ENCODE results near the gene ART1.
"Not testable (repeated sequence)": the region's sequence is repeated elsewhere in the genome, so short reads cannot be mapped to it uniquely, and the experiment has no call there.

ART1 gene

GRCh38 chr11:3644817-3645235, at the start of gene ART1:
TSS of gene ART1 (plus strand) at chr11:3645128. CDS start at chr11:3659214, 14,086 bp downstream.
- no peak for DNase-seq (ENCODE audit: low spot score)

DNA sequence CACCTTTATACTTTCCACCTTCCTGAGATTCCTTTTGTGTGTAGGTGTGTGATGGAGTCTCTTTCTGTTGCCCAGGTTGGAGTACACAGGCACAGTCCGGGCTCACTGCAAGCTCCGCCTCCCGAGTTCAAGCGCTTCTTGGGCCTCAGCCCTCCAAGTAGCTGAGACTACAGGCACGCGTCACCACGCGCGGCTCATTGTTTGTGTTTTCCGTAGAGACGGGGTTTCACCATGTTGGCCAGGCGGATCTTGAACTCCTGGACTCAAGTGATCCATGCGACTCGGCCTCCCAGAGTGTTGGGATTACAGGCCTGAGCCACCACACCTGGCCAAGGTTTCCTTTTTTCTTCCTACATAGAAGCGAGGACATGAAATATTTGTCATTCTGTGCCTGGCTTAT, 47.2 kb upstream of the ART1 start:
- DNase-seq (ENCODE audit: low spot score), result not testable (repeated sequence)

DNA sequence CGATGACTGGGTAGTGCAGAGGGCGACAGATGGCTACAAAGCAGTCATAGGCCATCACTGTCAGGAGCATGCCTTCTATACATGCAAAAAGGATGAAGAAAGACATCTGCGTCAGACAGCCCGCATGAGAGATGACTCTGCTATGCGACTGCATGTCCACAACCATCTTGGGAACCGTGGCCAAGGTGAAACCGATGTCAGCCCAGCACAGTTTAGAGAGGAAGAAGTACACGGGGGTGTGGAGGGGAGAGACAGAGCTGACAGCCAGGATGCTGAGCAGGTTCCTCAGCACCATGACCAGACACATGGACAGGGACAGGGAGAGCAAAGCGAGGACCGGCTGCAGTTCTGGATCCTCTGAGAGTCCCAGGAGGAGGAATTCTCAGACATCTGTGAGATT, 44.7 kb upstream of the ART1 start:
- DNase-seq (ENCODE audit: low spot score), result not testable (repeated sequence)

DNA sequence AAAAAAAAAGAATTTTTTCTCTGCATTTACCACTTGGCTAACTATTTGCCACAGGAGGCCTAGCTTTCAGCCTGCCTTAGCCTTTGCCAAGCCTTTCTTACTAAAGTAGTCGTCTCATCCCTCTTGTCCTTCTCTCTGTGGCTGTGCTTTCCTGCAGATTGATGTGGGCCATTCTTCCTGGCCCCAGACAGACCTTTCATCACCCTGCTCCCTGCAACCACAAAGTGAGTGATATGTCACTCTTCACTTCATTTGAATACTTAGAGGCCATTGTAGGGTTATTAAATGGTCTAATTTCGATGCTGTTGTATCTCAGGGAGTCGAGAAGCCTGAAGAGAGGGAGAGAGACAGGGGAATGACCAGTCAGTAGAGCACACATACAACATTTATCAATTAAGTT, 40.8 kb upstream of the ART1 start:
- DNase-seq (ENCODE audit: low spot score), result no peak

- DNase-seq (ENCODE audit: low spot score), result no peak
Observed at GRCh38 chr11:3605283-3605662, 39.7 kb upstream of the ART1 start.

DNA sequence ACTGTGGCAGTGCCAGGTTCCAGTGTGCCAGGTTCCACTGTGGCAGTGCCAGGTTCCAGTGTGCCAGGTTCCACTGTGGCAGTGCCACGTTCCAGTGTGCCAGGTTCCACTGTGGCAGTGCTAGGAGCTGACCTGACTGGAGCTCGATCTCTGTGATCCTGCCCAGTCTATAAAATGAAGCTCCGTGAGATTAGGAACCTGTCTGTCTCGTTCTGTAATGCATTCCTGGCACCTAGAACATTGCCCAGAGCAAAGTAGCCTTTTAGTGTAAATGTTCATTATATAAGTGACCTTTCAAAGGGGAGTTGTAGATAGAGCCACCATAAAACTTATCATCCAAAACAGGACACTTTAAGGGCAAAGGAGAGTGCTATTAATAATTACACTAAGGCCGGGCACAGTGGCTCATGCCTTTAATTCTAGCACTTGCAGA, 39.1 kb upstream of the ART1 start:
- no peak for DNase-seq (ENCODE audit: low spot score)

DNA sequence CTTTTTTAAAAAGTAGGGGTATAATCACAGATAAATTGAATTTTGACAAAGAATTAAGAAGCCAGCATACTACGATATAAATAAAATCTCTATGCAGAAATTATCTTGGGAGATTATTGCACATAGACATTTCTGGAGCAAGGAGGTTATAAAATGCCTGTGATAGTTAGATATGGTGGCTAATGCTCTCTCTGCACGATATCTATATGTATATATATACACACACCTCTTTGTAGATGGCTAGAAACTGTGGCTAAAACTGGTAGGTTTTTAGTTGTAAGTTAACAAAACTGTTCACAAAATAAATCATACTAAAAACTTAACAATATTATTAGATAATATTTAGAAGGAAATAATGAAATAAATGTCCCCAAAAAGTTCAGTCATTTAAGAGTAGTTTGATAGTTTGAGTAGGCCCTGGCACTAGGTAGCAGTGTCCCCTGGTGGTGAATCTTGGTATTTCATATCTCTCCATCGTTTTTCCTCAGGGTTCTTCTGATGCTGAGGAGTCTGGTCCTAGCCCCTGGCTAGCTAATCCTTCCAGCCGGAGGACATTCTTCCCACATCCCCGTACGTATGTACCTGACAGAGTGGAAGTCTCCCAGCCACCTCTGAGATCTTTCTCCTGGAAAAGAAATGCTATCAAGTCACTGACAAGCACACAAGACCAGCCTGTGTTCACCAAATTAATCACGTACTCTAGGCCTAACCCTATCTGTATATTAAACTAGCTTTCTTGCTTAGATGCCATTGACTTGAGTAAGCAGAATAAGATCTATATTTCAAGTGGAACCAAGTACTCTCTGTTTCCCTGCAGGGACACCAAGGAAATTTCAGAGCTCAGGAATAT, 35.3 kb upstream of the ART1 start:
- DNase-seq (ENCODE audit: low spot score), result peak; percentile 38

DNA sequence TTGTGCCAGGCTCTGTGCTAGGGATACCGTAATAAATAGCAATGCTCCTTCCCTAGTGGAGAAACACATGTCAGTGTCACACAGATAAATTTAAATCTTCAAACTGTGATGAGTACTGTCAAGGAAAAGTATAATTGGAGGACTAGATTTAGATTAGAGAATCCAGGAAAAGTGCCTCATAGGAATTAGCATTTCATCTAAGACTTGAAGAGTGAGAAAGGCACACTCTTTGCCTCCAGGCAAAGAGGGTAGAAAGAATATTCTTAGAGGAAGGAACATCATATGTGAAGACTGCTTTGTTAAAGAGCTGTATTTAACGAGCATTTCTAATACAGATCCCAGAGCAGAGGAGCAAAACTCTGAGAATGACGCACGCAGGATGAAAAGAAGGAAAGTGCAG, 34.1 kb upstream of the ART1 start:
- DNase-seq (ENCODE audit: low spot score), result no peak

- DNase-seq (ENCODE audit: low spot score), result no peak
Observed at GRCh38 chr11:3611976-3612678, 32.8 kb upstream of the ART1 start.

DNA sequence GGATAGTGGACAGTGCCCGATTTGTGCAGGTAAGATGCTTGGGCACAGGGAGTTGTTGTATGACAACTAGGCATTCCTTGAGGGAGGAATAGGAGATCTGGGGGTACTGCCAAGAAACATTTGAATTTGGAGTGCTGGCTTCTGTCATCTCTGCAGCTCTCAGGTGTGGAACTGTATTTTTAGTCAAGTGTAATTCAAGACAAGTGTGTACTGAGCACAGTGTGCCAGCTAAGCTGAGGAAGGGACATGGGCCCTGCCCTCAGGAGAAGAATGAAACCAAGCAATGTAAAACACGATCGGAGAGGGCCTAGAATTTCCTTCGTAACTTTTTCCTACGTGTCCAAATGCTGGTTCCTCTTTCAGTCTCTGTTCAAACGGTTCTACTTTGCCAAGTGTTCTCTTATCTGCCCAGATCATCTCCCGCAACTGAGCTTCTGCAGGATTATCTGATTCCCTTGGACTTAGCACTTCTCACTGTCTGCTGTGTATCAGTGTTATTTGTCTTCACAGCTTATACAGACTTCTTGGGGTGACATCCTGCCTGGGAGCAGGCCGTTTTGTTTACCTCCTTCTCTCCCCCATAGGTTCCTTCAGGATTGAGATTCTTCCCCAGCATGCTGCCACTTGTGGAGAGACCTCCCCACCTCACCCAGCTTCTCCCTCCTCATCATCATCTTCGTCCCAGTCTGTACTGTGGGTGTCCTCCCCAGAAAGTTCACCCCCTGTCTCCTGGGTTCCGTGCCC, 30.8 kb upstream of the ART1 start:
- DNase-seq (ENCODE audit: low spot score), result no peak

DNA sequence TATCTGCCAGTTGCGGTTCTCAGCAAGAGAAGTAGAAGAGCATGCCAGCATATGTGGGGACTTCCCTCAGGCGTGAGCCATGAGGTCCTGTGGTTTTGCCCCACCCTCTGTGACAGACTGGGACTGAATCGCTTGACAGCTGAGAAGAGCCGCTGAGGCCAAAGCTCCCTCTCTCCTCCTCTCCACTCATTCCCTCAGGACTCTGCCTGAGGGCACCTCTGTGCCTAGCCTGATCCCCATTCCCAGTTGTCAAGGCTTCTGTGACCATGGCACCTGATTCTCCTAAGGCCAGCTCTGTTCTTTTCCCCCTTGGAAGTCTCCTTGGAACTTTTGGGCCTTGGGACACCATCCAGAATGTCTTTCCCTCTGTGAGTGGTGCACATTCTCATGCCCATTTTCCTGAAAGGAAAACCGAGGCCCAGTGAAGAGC, 30.2 kb upstream of the ART1 start:
- DNase-seq (ENCODE audit: low spot score), result no peak

DNA sequence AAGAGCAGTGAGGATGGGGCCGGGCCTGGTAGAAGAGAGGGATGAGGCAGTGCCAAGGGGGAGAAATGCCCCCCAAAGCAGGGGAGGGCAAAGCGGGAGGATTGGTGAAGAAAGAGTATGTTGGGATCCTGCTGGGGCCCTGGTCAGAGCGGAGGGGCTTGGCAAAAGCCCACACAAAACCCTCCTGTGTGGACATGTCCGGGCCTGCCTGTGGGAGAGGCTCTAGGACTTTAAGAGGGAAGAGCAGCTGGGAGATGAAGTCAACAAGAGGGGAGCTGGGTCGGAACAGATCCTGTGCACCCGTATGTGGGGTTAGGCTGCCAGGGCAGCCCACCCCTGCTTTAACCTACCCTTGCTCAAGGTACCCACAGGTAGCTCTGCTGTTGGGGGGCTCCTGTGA, 28.9 kb upstream of the ART1 start:
- no peak for DNase-seq (ENCODE audit: low spot score)

GRCh38 chr11:3616721-3617460, 28.0 kb upstream of the ART1 start:
- DNase-seq (ENCODE audit: low spot score), result no peak

DNA sequence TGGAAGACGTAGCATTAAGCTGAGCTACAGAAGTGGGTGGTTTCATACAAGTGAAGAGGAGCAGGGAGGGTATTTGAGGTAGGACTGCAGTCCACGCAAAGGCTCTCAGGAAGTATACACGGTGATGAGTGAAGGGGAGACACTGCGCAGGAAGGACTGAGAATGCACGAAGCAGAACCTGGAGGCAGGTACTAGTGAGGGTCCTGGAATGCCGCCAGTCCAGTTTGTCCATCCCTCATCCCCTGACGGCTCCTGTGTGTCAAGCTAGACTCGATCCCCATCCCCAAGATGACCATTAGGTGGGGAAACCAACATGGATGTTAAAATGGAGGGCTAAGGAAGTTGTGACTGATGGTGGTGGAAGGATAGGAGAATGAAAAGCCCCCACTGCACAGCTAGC, 26.9 kb upstream of the ART1 start:
- DNase-seq (ENCODE audit: low spot score), result no peak

DNA sequence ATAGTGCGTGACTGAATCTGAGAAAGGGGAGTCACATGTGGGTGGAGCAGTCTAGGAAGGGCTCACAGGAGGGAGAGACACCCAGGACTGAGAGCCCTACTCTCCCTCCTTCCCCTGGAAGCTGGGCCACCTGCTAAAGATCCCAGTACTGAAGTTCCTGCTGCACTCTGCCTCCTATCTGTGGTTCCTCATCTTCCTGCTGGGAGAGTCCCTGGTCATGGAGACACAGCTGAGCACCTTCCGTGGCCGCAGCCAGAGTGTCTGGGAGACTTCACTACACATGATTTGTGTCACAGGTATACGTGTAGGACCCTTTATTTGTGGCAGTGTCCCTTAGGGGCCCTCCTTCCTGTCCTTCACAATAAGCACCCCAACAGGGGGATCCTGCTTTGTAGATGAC, 22.4 kb upstream of the ART1 start:
- DNase-seq (ENCODE audit: low spot score), result no peak

DNA sequence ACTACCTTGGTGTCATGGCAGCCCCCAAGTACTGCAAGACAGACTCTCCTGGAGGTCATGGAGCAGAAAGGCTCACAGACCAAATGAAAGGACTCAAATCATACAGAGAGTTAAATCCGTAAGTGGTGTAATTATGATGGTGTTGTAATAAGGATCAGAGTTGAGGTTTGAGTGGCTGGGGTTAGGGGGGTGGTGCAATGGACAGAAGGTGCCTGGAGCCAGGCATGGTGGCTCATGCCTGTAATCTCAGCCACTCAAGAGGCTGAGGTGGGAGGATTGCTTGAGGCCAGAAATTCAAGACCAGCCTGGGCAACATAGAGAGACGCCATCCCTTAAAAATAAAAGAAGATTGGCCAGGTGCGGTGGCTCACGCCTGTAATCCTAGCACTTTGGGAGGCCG, 21.8 kb upstream of the ART1 start:
- no peak for DNase-seq (ENCODE audit: low spot score)

DNA sequence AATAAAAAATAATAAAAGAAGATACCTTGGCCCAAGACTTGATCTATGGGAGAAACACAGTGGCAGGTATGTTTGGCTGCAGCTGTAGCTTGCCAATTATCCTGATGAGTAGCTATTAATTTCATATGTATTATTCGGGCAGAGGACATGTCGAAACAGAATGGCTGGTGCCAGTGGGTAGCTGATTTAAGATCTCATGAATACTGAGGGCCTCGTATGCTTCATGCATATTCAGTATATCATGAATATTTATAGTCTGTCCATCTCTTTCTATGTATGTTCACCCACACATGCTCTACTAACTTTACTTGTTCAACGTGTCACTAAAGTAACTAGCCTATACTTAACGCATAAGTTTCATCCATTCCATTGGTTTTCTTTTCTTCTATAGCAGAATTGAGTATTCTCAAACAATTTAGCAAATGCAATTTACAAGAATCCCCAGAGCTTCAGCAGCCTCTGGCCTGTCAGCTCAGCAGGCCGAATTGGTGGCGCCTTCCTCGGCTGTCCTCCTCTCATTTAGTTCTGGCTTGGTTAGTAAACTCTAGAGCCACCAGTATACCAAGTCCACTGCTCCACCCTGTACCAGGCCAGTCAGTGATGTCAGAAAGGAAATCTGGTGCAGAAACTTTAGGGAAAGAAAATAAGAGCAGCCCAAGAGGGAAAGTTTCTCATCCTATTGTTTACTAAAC, 21.0 kb upstream of the ART1 start:
- DNase-seq (ENCODE audit: low spot score), result no peak

GRCh38 chr11:3626250-3626960, 18.5 kb upstream of the ART1 start:
- DNase-seq (ENCODE audit: low spot score), result no peak

- DNase-seq (ENCODE audit: low spot score), result peak; percentile 24
Observed at GRCh38 chr11:3627291-3627690, 17.6 kb upstream of the ART1 start.

- DNase-seq (ENCODE audit: low spot score), result peak; percentile 42
Observed at GRCh38 chr11:3631331-3631730, 13.6 kb upstream of the ART1 start.

All from RKO (cell line).